Measurements from ENCODE around the gene GBX2.

GRCh38 chr2:236214376-236214995 lies 46.3 kb upstream of the GBX2 start:
- no peak for TF ChIP-seq CHD7 (IDR thresholded peaks at IDR 0.05; ENCODE audit: insufficient replicate concordance, low read length)
- TF ChIP-seq CTCF (IDR thresholded peaks at IDR 0.05; ENCODE audit: control extremely low read depth in 1 of 3, insufficient read depth in 1 of 3, low read depth in 1 of 3, low read length in 3 of 3) = no peak
- no peak for TF ChIP-seq SIN3A (conservative IDR thresholded peaks at IDR 0.05 in 1 of 2, IDR thresholded peaks at IDR 0.05 in 1 of 2; ENCODE audit: low read depth in 1 of 2, low read length in 2 of 2)
- no peak for TF ChIP-seq CBX8 (IDR thresholded peaks at IDR 0.05; ENCODE audit: borderline replicate concordance, low read depth, low read length)
- no peak for TF ChIP-seq TCF12 (IDR thresholded peaks at IDR 0.05; ENCODE audit: low read depth, low read length)
- no peak for TF ChIP-seq POLR2A (IDR thresholded peaks at IDR 0.05; ENCODE audit: control extremely low read depth in 1 of 2, low read depth in 2 of 2, low read length in 2 of 2)
- TF ChIP-seq MAX (IDR thresholded peaks at IDR 0.05) = no peak
- TF ChIP-seq BACH1 (IDR thresholded peaks at IDR 0.05; ENCODE audit: low read length) = no peak
- no peak for TF ChIP-seq EZH2 (IDR thresholded peaks at IDR 0.05; ENCODE audit: low read depth, low read length, severe bottlenecking)
- no peak for TF ChIP-seq NRF1 (IDR thresholded peaks at IDR 0.05; ENCODE audit: low read depth, low read length)
- TF ChIP-seq RAD21 (IDR thresholded peaks at IDR 0.05 in 1 of 2, conservative IDR thresholded peaks at IDR 0.05 in 1 of 2; ENCODE audit: low read depth in 2 of 2, low read length in 2 of 2) = no peak
- no peak for TF ChIP-seq SAP30 (IDR thresholded peaks at IDR 0.05; ENCODE audit: insufficient read depth, insufficient replicate concordance, low read length)

Measured in H1 (cell line).